GM18526 (cell line): ENCODE results near the gene FAU.

Experiments used
- POLR2A ChIP-seq: IDR thresholded peaks from 3 replicates; pipeline ENCODE4 v1.6.1; 2011; ENCODE audit not compliant: insufficient read length; ENCODE audit errors: extremely low read depth

The FAU gene

GRCh38 chr11:65150509-65151299 is 28.8 kb upstream of the FAU start:
- TF ChIP-seq POLR2A, result no peak

- no peak for TF ChIP-seq POLR2A
Measured at GRCh38 chr11:65148657-65149056, 26.7 kb upstream of the FAU start.

DNA sequence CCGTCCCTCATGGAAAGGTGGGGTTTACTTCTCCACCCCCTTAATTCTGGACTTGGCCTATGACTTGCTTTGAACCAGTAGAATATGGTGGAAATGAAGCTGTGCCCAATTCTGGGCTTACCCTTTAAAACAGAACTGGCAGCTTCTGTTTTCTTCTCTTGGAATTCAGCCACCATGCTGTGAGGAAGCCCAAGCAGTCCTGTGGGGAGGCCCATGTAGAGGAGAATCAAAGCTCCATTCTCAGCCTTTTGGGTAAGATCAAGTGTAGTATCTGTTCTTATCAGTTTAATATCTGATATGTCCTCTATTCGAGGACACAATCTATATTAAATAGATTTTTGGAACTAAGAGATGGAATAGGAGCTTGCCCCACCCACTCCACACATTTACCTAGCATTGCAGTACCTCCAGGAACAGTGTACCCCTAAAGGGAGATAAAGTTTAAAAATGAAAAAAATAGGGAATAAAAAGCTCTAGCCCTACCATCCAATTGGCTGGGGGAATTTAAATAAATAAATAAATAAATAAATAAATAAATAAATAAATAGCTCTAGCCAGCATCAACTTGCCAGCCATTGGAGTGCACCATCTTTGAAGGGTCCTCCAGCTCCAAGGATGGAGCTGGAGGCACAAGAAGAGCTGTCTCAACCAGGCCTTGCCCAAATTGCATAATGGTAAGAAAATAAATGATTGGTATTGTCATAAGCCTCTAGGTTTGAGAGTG is 25.6 kb upstream of the FAU start:
- no peak for TF ChIP-seq POLR2A

- no peak for TF ChIP-seq POLR2A
Measured at GRCh38 chr11:65141896-65142494, 20.1 kb upstream of the FAU start.

DNA sequence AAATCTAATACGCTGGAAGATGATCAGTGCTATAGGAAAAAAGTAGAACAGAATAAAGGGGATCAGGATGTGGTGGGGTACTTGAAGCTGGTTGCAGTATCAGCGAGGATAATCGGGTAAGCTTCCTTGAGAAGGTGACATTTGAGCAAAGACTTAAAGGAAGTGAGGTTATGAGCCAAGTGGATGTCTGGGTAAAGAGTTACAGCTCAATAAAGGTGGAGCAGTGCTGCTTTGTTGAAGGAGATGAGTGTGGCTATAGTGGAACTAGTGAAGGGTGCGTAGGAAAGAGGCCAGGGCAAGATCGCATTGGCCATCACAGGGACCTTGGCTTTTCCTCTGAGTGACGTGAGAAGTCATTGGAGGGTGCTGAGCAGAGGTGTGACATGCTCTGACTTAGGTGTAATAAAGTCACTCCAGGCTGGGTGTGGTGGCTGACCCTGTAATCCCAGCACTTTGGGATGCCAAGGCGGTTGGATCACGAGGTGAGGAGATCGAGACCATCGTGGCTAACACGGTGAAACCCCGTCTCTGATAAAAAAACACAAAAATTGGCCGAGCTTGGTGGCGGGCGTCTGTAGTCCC is 14.7 kb upstream of the FAU start:
- TF ChIP-seq POLR2A, result no peak

DNA sequence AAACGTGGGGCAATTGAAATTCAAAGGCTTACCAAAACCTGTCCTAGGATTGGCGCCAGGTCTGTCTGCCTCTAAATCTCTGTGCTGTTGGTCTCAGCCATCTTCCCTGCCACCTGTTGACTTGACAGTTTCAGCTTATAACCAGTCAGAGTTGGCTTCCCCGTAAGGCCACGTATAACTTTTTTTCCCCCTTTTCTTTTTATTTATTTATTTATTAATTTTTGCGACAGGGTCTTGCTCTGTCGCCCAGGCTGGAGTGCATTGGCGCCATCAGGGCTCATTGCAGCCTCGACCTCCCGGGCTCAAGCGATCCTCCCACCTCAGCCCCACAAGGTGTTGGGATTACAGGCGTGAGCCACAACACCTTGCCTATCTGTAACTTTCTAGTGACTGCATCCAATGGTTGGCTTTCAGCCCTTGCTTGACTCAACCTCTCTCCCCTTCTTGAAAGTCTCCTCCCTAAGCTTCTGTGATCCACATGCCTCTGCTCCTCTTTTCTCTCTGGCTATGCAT is 13.8 kb upstream of the FAU start:
- no peak for TF ChIP-seq POLR2A

DNA sequence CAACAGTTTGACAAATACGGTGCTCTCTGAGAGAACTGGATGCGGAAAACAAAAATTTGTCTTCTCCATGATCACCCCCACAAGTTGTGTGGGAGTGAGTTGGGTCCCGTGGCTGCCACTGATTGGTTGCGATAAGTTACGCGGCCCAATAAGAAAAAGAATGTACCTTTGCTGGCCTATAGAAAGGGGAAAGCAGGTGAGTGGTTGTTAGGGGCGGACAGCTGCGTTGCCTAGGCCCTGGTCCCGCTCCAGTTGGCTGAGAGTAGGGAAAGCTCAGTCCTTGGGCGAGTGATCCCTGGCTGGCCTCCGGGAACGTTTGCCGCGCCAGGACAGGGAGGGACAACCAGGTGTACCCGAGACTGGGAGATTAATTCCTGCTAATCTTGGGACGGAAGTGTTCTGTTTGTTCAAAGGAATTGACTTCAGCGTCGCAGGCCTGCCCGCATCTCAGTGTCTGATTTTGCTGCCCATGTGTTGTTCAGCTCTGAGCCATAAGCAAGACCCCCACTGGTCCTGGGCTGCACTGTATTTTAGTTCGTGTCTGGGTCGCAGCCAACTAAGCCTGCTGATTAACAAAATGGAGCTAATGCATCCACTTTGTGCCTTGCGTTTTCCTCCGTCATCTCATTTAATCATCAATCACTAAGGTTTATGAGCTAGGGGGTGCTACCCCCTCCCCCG is 13.2 kb upstream of the FAU start:
- peak; percentile 72 for TF ChIP-seq POLR2A

DNA sequence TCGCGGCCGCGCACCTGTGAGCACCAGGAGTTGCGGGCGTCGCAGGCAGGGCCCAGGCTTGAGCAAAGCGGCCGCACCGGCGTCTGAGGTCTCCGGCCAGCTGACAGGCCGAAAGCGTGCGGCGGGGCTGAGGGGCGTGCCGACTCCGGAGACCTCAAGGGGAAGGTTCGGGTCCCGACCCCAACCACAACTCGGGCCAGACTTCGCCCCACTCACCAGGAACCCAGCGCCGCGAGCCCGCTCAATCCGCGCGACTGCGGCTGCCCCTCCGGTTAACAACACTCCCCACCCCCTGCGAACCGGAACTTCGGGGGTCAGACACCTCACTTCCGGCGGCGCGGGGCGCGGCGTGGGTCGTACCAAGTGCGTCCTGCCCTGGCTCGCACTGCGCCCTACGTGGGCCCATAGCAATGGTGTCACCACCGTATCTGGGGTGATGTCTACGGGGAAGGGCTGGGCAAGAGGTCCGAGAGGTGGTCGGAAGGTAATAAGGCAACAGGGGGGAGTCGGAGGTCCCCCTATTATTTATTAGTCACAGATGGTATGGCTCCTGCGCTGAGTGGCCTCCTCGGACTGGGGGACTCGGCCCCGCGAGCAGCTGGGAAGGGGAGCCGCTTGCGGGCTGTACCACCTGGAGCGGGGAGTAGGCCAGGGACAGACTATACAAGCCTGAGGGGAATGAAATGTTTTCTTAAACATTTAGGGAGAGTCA is 12.5 kb upstream of the FAU start, which contains the start of gene SYVN1:
SYVN1 (minus strand) TSS at position 280 of the 712 bp plus-strand sequence. CDS start 918 bp downstream, outside the sequence.
- peak; percentile 89 for TF ChIP-seq POLR2A

GRCh38 chr11:65133724-65134123 is 11.8 kb upstream of the FAU start:
- no peak for TF ChIP-seq POLR2A

DNA sequence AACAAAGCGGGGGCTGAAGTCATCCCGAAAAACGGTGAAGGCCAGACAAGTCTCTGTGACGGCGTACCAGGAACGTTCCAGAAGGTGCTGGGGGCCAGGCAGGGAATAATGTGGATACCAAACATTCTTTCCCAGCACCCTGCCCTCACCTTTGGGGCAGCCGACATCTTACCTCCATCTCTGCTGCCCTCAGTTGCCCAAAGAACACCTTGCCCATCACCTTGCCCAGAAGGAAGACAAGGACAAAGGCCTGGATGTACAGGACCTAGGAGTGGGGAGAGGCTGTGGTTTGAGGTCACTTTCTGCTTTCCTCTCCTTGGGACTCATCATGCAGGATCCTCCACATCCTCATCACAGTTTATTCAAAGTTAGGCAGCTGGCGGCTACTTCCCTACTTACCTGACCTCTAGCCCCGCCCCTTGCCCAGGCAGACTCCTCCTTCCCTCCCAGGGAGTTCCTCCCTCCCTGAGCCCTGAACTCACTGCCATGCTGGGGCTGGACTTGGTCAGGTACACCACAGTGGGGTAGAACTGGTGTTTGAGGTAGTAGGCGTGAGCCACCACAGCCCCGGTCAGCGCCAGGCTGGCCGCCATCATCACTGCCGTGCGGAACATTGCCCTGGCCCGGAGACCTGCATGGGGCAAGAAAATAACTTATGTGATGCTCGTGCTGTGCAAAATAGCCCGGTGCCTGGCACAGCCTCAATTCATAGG is 11.2 kb upstream of the FAU start:
- TF ChIP-seq POLR2A, result peak; percentile 61

DNA sequence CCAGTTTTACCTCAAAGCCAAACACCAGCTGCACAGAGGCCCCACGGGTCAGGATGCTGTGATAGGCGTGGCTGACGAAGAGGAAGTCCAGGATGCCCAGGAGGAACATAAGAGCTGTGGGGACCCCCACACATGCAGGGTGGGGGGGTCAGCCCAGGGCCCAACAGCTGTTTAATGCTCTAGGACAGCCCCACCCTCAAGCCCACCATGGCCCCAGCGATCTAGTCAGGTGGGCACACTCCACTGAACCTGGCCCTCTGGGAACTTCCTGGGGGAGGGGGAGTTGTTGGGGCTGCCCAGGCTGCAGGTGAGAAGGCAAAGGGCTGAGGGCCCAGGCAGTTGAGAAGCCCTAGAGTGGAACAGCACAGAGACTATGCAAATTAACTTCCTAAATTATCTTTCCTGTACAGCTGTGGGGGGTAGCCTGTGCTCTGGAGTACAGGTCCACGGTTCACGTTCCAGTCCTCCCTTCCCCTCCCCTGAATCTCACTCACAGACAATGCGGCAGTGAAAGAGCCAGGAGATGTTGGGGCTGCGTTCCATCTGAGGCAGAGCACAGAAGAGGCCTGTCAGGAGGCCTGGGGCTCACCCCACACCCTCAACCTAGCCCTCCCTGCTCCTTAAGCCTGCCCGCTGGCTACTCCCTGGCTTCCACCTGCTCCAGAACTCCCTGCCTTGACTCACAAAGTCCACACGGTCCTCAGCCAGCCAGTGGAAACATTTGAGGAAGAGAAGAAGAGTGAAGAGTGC is 10.5 kb upstream of the FAU start:
- peak; percentile 67 for TF ChIP-seq POLR2A

DNA sequence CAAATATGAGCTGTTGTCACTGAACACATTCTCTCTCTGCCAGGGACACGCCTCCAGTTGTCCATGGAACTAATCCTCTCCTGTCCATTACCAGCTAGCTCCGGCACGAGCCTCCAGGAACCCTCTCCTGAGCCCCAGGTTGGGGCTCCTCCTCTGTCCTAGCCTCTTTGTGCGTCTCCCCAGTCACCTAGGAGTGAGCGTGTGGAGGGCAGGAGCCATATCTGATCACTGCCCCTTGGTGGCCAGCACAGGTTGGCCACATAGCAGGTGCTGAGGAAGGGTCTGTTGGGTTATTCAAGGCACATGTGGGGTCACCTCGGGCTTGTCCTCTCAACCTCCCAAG is 9.9 kb upstream of the FAU start:
- no peak for TF ChIP-seq POLR2A

DNA sequence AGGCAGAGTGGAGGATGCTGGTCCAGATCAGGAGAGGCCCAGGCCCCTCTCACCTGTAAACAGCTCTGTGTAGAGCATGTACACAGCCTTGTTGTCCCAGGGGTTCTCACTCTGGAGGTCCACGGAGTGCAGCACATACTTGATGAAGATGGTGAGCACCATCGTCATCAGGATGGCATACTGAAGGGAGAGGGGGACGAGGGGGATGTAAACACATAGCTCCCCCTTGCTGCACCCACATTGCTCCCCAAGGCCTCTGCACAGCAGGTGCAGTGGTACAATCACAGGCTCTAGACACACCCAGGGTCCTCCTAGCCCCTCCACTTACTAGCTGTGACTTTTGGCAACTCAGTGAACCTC is 9.5 kb upstream of the FAU start:
- TF ChIP-seq POLR2A, result no peak
